CD14-positive monocyte (primary cell): ENCODE data around the gene ACACB. TPM values are rescaled to one million over a fixed set of nuclear protein-coding genes. Genes with fewer than 3 reads are reported as not detected.

Experiments
- DNase-seq, 3 donors: peaks; one replicate each; pipeline ENCODE4 v3.0.0-alpha.2; 2011 to 2022
- H2AFZ ChIP-seq: 2 replicates; pipeline ENCODE4 v1.6.0; 2012; ENCODE audit warnings: mild to moderate bottlenecking, low read depth, low read length, inconsistent platforms; ENCODE audit not compliant: insufficient read depth, poor library complexity, severe bottlenecking
- H3K27ac ChIP-seq, 2 donors: 1 replicate in 1 of 2; 2 replicates in 1 of 2; pipeline ENCODE4 v1.5.1; 2012 to 2013; ENCODE audit warnings: low read length in 2 of 2, control low read depth in 1 of 2, inconsistent platforms in 1 of 2, low read depth in 1 of 2, mild to moderate bottlenecking in 1 of 2
- H3K27me3 ChIP-seq, 2 donors: one replicate each; pipeline versions ENCODE4 v1.6.0 to v1.6.1; 2011 to 2013; ENCODE audit warnings: low read length in 2 of 2; ENCODE audit not compliant: control insufficient read depth in 2 of 2, insufficient read depth in 2 of 2
- H3K36me3 ChIP-seq, 2 donors: replicated peaks in 1 of 2; 1 replicate in 1 of 2; 2 replicates in 1 of 2; pipeline versions ENCODE4 v1.5.1 to v1.6.1; 2012 to 2013; ENCODE audit warnings: low read length in 2 of 2, control low read depth in 1 of 2, inconsistent platforms in 1 of 2, mild to moderate bottlenecking in 1 of 2; ENCODE audit not compliant: insufficient read depth in 2 of 2, control insufficient read depth in 1 of 2
- H3K4me1 ChIP-seq, 2 donors: 1 replicate in 1 of 2; 2 replicates in 1 of 2; pipeline versions ENCODE4 v1.5.1 to v1.6.1; 2012 to 2013; ENCODE audit warnings: low read length in 2 of 2, control low read depth in 1 of 2, inconsistent platforms in 1 of 2, mild to moderate bottlenecking in 1 of 2, moderate library complexity in 1 of 2; ENCODE audit not compliant: insufficient read depth in 2 of 2, control insufficient read depth in 1 of 2
- H3K4me2 ChIP-seq: replicated peaks from 2 replicates; pipeline ENCODE3; 2012; ENCODE audit warnings: low read length, moderate library complexity, mild to moderate bottlenecking; ENCODE audit not compliant: poor library complexity, severe bottlenecking; ENCODE audit errors: extremely low read depth
- H3K4me3 ChIP-seq, 3 experiments: fragments of 200-600 bp in 1 of 3; sonication (generic) in 1 of 3; replicated peaks in 1 of 3; 1 replicate in 2 of 3; 2 replicates in 1 of 3; pipeline ENCODE4 v1.5.1; 2011 to 2013; ENCODE audit warnings: low read length in 3 of 3, mild to moderate bottlenecking in 3 of 3, control low read depth in 2 of 3, low read depth in 2 of 3, inconsistent platforms in 1 of 3, moderate library complexity in 1 of 3
- H3K79me2 ChIP-seq: 2 replicates; pipeline ENCODE4 v1.6.0; 2012; ENCODE audit warnings: mild to moderate bottlenecking, control low read depth, inconsistent platforms, low read length, moderate library complexity; ENCODE audit not compliant: insufficient read depth
- H3K9ac ChIP-seq: 2 replicates; pipeline ENCODE4 v1.6.0; 2017; ENCODE audit warnings: low read length, mild to moderate bottlenecking; ENCODE audit not compliant: insufficient read depth, poor library complexity, severe bottlenecking
- H3K9me3 ChIP-seq, 2 donors: replicated peaks in 1 of 2; 1 replicate in 1 of 2; 2 replicates in 1 of 2; pipeline versions ENCODE4 v1.5.1 to v1.6.1; 2012 to 2013; ENCODE audit warnings: low read length in 2 of 2, control low read depth in 1 of 2; ENCODE audit not compliant: control insufficient read depth in 1 of 2, insufficient read depth in 1 of 2
- H4K20me1 ChIP-seq: 2 replicates; pipeline ENCODE4 v1.6.0; 2012; ENCODE audit warnings: mild to moderate bottlenecking, low read length, control low read depth, moderate library complexity; ENCODE audit not compliant: insufficient read depth
- H3K27ac Mint-ChIP-seq, 7 donors: one replicate each; pipeline ENCODE4 v1.8.0; 2020; ENCODE audit warnings: mild to moderate bottlenecking in 7 of 7, mixed read lengths in 7 of 7, moderate library complexity in 6 of 7, inconsistent platforms in 2 of 7
- H3K27me3 Mint-ChIP-seq, 3 donors: one replicate each; pipeline ENCODE4 v1.8.0; 2021 to 2022; ENCODE audit warnings: low read depth in 3 of 3, mild to moderate bottlenecking in 3 of 3, mixed read lengths in 3 of 3, moderate library complexity in 3 of 3, inconsistent platforms in 1 of 3
- H3K36me3 Mint-ChIP-seq, 2 donors: one replicate each; pipeline ENCODE4 v1.8.0; 2020; ENCODE audit warnings: mixed read lengths in 2 of 2, inconsistent platforms in 1 of 2, mild to moderate bottlenecking in 1 of 2
- H3K4me1 Mint-ChIP-seq: one replicate; pipeline ENCODE4 v1.8.0; 2020; ENCODE audit warnings: mild to moderate bottlenecking, mixed read lengths
- H3K4me3 Mint-ChIP-seq, 2 donors: one replicate each; pipeline ENCODE4 v1.8.0; 2020; ENCODE audit warnings: mild to moderate bottlenecking in 2 of 2, mixed read lengths in 2 of 2, moderate library complexity in 1 of 2
- H3K9me3 Mint-ChIP-seq, 7 donors: one replicate each; pipeline ENCODE4 v1.8.0; 2020 to 2022; ENCODE audit warnings: mixed read lengths in 7 of 7, mild to moderate bottlenecking in 6 of 7, moderate library complexity in 6 of 7, inconsistent platforms in 2 of 7
- CTCF ChIP-seq: fragments of 200-600 bp; IDR thresholded peaks from one replicate; pipeline ENCODE4 v1.8.0; 2022; ENCODE audit warnings: antibody characterized with exemption, mild to moderate bottlenecking
- WGBS: methylation state at CpG from one replicate; pipeline ENCODE4 v1.1.5; 2013; ENCODE audit warnings: missing lambda C conversion rate; ENCODE audit not compliant: insufficient coverage; 5-methylcytosine and 5-hydroxymethylcytosine counted together
- intact Hi-C, 2 donors: fragments of 100-400 bp; cut with micrococcal nuclease; formaldehyde crosslinking; loops; one replicate each; pipeline versions ENCODE4 v1.15.0 to v1.15.1; 2023
- polyA plus RNA-seq, 3 donors: library from polyadenylated mRNA; depleted of rRNA in 1 of 3; unstranded in 2 of 3; stranded (reverse) in 1 of 3; fragments of 300-500 nt in 2 of 3; fragments of >200 nt in 1 of 3; fragmentation: Illumina TruSeq in 2 of 3; gene quantifications; 1 replicate in 2 of 3; 2 replicates in 1 of 3; pipeline ENCODE4 v1.2.3, GENCODE V29; 2012 to 2021

ACACB gene
- polyA plus RNA-seq, 3 donors: 0.14 to 5.0 (median 1.9) TPM

DNA sequence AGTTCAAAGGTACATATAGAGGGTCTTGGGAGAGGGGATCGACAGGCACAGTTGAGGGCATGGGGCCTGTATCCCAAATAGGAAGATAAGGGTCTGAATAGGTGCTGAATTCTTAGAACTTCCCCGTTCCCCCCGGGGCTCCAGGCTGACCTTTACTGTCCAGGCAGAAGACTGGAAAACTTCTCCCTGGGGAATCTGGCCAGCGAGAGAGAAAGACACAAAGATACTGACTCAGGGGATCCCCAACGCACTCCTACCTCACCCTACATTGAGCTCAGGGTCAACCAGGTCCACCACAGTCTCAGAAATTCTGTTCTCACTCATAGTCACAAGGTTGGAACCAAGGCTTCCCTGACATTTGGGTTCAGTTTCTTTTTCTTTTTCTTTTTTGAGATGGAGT lies 46.2 kb downstream of the ACACB start:
- H3K36me3 ChIP-seq: no peaks in the 10 kb centered on the region
- no peak overlapping the region for H3K9ac ChIP-seq
- H3K4me1 Mint-ChIP-seq: peaks cover 19% of the 10 kb centered on the region
- TF ChIP-seq CTCF: no peak
- no peak overlapping the region for H3K4me2 ChIP-seq
- no peaks in the 10 kb centered on the region for H3K27me3 ChIP-seq
- WGBS: 100% methylated on average over 4 of the region's 5 CpGs
- no peak for DNase-seq
- no peaks in the 10 kb centered on the region for H3K4me1 ChIP-seq
- no peak overlapping the region for H3K27ac ChIP-seq
- H3K9me3 Mint-ChIP-seq: no peaks in the 10 kb centered on the region
- intact Hi-C loops: no loop called here
- H2AFZ ChIP-seq: no peak overlapping the region
- H3K4me3 ChIP-seq: no peak overlapping the region
- peaks cover under 1 to 8% of the 10 kb centered on the region in 2 donors for H3K36me3 Mint-ChIP-seq
- no peak overlapping the region for H3K4me3 Mint-ChIP-seq
- H3K27ac Mint-ChIP-seq: peak overlapping the region in 1 of 7 donors; percentile 63
- no peaks in the 10 kb centered on the region for H3K9me3 ChIP-seq
- peaks cover under 1% of the 10 kb centered on the region for H3K79me2 ChIP-seq
- peaks cover 0 to 1% (median 0%) of the 10 kb centered on the region in 3 donors for H3K27me3 Mint-ChIP-seq
- no peaks in the 10 kb centered on the region for H4K20me1 ChIP-seq

GRCh38 chr12:109163167-109163566 lies 46.8 kb downstream of the ACACB start:
- Histone ChIP-seq H3K4me2 (no peak overlapping the region), H3K9ac (no peak overlapping the region), H4K20me1 (no peaks in the 10 kb centered on the region), H3K4me1 (no peaks in the 10 kb centered on the region), H3K9me3 (no peaks in the 10 kb centered on the region), H3K27ac (no peak overlapping the region), H3K36me3 (no peaks in the 10 kb centered on the region), H3K4me3 (no peak overlapping the region), H3K27me3 (no peaks in the 10 kb centered on the region), H2AFZ (no peak overlapping the region), H3K79me2 (no peaks in the 10 kb centered on the region)
- Mint-ChIP-seq H3K27ac (peak overlapping the region in 1 of 7 donors; percentile 77), H3K27me3 (peaks cover 0 to 1% (median 0%) of the 10 kb centered on the region in 3 donors), H3K36me3 (peaks cover 7 to 13% of the 10 kb centered on the region in 2 donors), H3K4me3 (no peak overlapping the region), H3K9me3 (no peaks in the 10 kb centered on the region), H3K4me1 (peaks cover 13% of the 10 kb centered on the region)
- 56% methylated on average over 3 of the region's 6 CpGs for WGBS
- DNase-seq: no peak
- intact Hi-C loops: no loop called here
- no peak for TF ChIP-seq CTCF
